ENCODE measurements around the gene IL4R. TPM values are rescaled to one million over a fixed set of nuclear protein-coding genes. Genes with fewer than 3 reads are reported as not detected.

Gene IL4R
- polyA plus RNA-seq, 5 donors, result 27.7 to 37.6 (median 34.4) TPM

DNA sequence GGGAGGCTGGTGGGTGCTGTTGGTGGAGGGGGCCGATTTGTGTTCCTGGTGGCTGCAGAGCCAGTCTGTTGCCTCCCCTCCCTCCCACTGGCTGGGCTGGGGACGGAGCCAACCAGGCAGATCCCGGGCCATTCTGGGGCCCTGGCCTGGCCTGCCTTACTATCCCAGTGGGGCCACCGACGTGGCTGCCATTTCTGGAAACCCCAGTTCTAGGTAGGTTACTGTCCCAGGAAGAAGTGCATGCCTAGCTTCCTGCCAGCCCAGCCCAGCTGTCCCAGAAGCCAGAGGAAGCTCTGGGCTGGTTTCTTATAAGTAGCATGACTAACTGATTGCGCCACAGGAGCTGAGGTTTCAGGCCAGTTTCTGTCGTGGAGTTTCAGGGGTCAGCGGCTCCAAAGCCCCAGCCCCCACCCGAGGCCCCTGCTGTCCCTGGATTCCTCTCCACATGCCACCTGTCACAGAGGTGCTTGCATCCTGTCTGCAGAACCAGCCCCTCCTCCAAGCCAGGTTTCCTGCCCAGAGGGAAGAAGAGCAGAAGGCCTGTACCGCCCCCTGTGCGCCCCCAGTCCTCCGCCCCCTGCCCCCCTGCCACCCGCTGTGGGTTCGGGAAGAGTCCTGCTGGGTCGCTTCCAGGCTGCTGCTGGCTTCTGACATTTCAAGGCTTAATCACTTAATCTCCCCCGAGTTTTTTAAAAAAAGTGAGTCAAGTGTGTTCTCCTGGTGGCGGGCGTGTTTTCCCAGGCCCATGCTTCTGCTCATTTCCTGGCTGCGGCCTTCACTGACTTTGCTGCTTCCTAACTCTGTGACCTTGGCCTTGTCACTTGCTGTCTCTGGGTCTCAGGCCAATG lies 13.2 kb downstream of the IL4R start:
- DNase-seq, result peak; percentile 64 to 65

DNA sequence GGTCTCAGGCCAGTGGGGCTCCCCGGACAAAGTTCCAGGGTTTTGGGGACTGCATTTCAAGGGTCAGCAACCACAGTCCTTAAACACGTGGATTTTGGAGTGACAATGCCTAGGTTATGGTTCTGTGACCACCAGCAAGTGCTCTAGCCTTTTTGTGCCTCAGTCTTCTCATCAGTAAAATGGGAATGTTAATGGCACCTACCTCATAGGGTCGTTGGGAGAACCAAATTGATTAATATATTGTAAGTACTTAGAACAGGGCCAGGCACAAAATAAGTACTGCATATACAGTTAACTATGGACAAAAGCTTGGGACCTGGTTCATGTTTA lies 13.8 kb downstream of the IL4R start:
- no peak for DNase-seq

DNA sequence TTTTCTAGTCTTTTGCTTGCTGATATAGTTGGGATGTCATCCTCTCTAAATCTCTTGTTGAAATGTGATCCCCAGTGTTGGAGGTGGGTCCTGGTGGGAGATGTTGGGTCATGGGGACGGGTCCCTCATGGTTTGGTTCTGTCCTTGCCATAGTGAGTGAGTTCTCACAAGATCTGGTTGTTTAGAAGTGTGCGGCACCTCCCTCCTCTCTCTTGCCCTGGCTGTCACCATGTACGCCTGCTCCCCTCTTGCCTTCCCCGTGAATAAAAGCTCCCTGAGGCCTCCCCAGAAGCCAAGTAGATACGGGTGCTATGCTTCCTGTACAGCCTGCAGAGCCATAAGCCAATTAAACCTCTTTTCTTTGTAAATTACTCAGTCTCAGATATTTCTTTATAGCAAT lies 15.2 kb downstream of the IL4R start:
- DNase-seq, result no peak

DNA sequence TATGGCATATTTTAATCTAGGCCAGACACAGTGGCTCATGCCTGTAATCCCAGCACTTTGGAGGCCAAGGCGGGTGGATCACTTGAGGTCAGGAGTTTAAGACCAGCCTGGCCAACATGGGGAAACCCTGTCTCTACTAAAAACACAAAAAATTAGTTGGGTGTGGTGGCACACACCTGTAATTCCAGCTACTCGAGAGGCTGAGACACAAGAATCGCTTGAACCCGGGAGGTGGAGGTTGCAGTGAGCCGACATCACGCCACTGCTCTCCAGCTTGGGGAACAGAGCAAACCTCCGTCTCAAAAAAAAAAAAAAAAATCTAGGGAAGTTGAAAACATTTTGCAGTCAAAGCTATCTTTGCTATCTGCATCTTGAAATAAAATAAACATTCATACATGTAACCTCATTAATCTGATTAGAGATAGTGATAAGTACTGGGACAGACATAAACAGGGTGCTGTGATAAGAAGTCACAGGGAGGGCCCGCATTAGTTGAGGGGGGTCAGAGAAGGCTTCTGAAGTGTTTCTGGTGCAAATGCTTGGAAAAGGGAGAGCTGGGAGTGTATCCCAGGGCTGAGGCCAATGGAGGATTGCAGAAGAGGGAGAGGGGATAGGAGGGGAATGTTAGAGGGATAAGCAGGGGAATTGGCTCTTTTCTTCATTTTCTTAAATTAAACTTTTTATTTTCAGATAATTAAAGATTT lies 15.8 kb downstream of the IL4R start:
- peak; percentile 79 to 87 for DNase-seq

DNA sequence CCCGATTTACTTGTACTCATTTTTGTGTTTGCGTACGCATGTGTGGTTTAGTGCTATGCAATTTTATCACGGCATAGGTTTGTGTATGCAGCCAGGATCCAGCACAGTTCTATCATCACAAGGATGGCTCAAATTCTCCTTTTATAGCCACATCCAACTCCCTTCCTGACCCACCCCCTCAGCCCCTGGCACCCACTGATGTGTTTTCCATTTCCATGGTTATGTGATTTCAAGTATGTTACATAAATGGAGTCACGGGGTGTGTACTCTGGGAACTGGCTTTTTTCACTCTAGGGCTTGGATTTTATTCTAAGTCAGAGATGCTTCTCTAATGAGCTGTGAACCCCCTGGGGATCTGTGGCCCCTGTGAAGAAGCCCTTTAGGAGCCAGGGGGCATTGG lies 16.8 kb downstream of the IL4R start:
- peak in 1 of 2 donors; percentile 56 for DNase-seq

DNA sequence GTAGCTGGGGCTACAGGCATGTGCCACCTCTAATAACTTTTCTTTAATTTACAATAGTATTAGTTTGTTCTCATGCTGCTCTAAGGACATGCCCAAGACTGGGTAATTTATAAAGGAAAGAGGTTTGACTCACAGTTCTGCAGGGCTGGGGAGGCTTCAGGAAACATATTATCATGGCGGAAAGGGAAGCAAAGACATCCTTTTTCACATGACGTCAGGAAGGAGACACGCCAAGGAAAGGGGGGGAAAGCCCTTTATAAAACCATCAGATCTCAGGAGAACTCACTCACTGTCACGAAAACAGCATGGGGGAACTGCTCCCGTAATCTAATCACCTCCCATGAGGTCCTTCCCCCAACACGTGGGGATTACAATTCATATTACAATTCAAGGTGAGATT lies 18.3 kb downstream of the IL4R start:
- DNase-seq, result no peak

DNA sequence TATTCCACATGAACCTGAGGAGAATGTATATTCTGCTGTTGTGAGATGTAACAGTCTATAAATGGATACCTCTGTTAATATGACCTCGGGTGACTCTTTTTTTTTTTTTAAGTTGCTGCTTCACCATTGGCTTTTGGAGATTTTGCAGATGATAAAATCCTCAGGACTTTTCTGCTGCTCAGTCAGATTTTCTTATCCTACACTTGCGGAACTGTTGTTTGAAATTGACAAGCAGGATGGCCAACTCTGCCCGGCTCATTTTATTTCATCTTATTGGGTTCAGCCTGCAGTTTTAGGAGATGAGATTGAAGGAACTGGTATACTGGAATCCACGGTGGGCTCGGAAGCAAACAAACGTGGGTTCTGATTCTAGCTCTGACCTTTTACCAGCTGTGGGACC lies 19.3 kb downstream of the IL4R start:
- no peak for DNase-seq

DNA sequence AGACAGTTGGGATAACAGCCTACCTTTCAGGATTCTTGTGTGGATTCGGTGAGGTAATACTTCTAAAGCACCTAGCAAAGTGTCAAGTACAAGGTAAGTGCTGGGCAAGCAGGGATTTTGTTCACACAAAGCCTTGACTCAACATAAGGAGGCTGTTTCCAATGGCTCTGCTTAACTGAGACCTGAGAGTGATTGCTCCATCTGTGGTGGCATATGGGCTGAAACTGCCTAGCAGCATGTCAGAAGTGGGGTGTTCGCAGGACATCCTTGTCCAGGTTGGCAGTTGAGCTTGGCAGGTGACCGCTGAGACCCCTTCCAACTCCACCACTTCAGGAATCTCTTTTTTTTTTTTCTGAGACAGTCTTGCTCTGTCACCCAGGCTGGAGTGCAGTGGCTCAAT lies 19.8 kb downstream of the IL4R start:
- DNase-seq, result no peak

DNA sequence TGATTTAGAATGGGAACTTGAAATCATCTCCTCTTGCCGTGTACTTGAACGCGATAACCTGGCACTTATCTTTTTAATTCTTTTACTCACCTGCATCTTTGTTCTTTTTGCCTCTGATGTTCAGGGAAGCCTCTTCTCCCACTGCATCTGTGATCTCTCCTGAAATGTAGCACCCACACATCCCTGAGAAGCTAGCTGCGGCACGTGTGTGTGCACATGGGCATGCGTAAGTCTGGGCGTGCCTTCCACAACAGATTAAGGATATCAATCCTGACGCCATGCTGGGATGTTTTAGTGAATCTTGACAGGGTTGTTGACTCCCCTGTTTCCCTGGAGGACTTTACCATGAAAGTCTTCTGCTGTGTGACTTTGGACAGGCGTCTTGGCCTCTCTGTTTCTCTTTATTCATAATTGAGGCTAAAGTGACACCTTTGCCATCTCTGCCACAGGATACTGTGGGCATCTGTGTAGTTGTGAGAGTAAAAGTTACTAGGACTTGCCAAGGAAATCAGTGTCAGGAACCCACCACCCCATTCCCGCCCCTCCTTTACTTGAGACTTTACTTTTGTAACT lies 20.5 kb downstream of the IL4R start:
- no peak for DNase-seq

DNA sequence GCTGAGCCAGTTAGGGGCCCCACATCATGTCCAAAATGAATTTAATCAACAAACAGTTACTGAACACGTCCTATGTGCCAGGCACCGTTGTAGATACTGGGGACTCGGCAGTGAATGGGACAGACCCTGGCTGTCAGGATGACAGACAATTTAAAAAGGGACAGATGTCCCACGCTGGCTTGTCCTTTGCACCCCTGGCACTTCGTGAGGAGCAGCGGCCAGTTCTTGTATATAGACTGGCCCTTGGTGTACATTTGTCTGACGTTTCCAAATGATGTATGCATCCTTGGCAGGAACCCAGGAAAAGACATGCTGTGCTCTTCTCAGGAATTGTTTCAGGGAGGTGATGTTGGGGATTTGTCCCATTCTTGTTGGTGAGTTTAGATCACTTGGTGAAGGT lies 21.1 kb downstream of the IL4R start:
- peak in 1 of 2 donors; percentile 17 for DNase-seq

DNA sequence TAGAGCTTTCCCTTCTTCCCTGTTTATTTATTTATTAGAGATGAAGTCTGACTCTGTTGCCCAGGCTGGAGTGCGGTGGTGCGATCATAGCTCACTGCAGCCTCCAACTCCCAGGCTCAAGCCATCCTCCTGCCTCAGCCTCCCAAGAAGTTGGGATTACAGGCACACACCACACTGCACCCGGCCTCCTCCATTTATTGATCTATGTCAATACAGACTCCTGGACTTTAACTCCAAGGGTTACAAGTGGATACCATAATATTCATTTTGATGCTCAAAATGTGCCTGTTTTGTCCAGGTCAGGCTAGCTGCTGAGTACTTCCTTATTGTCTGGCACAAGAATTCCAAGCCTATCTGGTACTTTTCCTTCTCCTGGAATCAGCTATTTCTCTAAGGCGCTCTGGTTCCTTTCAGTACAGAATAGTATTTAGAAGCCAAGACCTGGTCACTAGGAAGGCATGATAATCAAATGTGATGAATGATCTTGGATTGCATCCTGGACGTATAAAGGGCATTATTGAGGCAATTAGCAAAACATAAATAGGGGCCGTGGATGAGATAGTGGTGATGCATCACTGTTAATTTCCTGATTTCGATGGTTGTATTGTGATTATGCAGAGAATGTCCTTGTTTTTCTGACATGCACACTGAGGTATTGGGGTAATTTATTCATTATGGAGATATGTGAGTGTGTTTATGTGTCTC lies 21.7 kb downstream of the IL4R start:
- no peak for DNase-seq

DNA sequence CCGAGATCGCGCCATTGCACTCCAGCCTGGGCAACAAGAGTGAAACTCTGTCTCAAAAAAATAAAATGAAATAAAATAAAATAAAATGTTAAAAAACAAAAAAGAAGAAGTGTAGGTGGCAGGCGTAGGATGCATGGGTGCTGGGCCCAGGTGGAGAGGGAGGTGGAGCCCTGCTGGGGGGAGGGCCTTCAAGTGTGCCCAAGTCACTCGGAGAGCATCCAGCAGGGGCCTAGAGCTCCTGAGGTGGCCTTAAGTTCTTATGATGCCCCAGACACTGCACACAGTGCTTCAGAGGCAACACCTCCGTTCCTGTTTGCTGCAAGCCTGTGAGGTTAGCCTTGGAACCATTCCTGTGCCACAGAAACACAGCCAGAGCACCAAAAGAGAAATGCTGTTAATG lies 23.2 kb downstream of the IL4R start:
- DNase-seq, result no peak

DNA sequence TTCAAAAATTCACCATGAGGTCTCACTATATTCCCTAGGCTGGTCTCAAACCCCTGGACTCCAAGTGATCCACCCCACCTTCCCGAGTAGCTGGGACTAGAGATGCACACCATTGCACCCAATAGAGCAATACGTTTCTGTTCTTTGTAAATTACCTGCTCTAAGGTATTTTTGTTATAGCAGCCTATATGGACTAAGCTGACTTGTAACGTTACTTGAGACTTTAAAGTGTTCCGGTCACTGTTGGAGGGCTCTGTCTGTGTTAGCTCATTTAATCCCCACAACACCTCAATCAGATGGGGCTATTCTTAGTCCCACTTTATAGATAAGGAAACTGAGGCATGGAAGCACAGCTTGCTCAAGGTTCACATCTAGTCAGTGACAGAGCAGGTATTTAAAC lies 25.4 kb downstream of the IL4R start:
- DNase-seq, result no peak

DNA sequence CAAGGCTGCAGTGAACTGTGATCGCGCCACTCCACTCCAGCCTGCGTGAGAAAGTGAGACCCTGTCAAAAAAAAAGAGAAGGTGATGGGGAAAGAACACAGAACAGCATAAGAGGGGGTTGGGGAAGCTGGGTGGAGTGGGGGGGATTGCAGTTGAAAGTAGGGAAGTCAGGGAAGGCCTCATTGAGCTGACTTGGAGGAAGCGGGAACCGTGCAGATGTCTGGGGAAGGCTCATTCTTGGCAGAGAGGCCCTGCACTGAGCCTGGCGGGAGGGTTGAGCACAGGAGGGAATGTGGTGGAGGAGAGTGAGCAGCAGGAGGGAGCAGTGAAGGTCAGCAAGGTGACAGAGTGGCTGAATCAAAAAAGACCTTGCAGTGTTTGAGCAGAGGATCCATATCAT lies 26.9 kb downstream of the IL4R start:
- no peak for DNase-seq

DNA sequence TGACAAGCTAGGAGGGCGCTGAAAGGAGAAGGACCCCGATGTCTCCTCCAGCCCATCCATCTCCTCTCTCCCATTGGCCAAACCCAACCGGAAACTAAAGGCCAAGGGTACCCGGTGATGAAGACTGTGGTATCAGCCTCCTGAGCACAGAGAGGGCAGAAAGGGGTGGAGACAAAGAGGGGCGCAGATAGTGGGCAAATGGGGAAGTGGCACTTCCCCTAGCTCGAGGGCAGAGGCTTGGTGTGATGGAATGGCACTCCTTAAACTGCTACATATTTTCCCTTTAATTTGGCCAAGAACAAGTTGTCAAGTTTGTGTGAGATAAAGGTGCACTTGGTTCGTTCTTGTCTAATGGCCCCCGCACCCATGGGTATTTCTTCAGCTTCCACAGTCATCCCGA lies 27.8 kb downstream of the IL4R start:
- no peak for DNase-seq

DNA sequence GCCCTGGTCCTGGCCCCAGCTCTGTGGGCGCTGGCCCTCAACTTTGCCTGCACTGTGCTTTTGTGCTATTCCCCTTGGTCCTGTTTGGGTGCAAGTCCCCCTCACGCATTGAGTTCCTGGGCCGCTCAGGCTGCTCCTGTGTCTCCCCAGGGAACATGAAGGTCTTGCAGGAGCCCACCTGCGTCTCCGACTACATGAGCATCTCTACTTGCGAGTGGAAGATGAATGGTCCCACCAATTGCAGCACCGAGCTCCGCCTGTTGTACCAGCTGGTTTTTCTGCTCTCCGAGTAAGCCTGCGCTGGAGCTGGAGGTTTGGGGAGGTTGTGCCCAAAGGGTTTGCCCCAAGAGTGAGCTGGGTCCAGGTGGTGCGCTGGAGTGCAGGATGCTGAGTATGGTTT lies 28.2 kb downstream of the IL4R start:
- DNase-seq, result no peak

DNA sequence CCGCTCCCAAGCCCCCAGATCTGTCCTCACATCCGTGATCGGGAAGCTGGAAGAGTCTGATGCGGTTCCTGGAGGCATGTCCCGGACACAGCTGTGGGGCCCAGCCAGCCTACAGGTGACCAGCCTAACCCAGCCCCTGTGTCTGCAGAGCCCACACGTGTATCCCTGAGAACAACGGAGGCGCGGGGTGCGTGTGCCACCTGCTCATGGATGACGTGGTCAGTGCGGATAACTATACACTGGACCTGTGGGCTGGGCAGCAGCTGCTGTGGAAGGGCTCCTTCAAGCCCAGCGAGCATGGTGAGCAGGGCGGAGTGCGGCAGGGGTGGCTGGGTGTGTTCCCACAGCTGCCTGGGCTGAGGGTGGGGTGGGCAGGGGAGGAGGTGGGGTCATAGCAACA lies 30.9 kb downstream of the IL4R start:
- no peak for DNase-seq

DNA sequence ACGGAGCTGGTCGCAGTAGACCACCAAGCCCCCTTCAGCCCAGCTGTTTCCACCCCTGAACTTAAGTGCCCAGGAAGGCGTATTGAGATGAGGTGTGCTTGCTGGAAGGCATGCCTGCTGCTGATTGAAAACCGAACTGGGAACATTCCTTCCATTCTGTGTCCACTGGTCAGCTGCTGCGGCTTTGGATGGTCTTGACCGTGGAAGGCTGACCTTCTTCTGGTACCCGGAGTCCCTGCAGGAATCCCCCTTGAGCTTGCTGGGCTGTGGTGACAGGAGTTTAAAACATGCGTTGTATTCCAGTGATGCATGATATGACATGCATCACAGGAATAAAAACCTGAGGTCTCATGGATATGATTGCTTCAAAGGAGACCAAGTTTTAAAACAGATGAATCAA lies 31.4 kb downstream of the IL4R start:
- no peak for DNase-seq

DNA sequence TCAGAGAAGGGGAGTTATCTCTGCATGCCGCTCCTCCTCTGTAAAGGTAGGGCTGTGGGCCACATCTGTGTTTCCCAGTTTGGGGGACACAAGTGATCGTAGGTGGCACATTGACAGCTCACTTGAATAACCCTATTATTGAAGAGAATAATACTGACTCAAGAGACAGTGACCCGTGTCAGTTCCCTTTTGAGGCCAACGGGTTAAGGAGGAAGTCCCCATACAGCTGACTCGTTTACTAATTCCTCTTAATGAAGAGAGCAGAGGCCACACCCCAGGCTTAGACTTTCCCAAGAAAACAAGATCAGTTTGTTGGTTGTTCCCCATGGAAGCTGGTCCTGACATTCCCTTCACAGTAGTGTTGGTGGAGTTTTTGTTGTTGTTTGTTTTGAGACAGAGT lies 33.0 kb downstream of the IL4R start:
- DNase-seq, result no peak

DNA sequence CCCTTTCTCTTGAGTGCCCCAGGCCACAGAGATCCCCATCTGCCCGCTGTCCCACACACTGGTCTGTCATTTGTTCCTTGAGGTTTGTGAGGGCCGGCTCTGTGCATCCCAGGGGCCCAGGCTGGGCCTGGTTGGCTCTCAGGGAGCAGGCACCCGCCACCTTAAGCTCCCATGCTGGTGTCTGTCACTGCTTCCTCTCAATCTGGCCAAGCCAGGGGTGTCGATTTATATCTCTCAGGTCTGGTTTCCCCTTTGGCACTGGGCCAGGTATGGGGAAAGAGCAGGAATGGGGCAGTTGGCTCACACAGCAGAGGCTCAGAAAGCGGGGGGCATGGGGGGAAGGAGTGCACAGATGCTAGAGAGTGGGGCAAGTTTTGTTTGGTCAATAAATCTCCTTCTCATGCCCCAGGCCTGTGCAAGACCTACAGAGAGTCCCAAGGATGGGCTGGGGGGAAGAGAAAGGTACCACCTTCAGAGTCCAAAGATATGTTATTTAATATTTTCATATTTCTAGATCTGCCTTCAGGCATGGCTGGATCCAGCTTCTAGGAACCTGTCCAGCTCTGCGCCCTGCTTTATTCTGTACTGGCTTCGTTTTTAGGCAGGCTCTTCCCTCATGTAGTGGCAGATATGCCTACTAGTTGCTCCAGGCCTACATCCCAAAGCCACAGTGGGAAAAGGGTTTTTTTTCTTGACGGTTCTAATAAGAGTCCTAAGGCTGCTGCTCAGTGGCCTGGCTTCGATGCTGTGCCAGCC lies 34.3 kb downstream of the IL4R start:
- DNase-seq, result no peak

DNA sequence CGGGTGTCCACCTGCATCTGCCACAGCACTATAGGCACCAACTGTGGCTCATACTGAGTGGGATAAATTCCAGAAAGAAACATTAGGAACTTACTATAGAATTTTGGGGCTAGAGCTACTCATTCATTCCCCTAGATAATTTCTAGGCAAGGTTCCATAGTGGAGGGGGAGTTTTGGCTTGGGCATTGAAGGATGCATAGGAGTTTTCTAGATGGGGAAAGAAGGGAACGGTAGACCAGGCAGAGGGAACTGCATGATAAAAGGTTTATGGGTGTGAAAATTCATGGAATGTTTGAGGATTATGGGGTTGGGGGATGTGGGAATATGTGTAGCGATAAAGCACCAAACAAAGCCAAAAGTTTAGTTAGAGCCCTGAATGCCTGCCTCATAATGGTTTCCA lies 35.5 kb downstream of the IL4R start:
- DNase-seq, result no peak

DNA sequence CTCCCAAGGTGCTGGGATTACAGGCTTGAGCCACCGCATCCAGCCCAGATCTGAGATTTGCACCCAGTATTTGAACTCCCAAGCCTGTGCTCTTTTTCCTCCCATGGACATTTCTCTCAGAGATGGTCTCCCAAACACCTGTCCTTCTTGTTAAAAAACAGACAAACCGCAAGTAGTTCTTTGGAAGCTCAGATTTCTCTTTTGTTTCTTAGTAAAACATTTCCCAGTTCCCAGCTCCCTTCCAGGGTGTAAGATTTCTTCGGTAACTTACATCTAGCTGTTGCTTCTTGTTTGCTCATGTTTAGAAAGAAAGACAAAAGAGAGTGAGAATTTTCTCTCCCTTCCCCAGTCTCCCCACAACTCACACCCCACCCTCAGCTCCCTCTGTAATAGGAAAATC lies 36.2 kb downstream of the IL4R start:
- no peak for DNase-seq

Measured in right lung (tissue), 5 donors.